A549 (cell line): ENCODE data around the gene TEPSIN.

Experiments
- CTCF ChIP-seq: fragments of >200 bp; sonication (Bioruptor Twin); formaldehyde crosslinking; IDR thresholded peaks from 3 replicates; pipeline ENCODE4 v1.5.1; 2016
- EP300 ChIP-seq, 2 experiments: fragments of >200 bp; sonication (Bioruptor Twin); formaldehyde crosslinking; IDR thresholded peaks; 2 replicates in 1 of 2; 3 replicates in 1 of 2; pipeline ENCODE4 v1.6.1; 2016 to 2017
- HDAC2 ChIP-seq: fragments of 200-600 bp; sonication (generic); IDR thresholded peaks from 2 replicates; pipeline ENCODE4 v1.6.1; 2016
- JUN ChIP-seq, 2 experiments: fragments of >200 bp; sonication (Bioruptor Twin); formaldehyde crosslinking; IDR thresholded peaks; 2 replicates in 1 of 2; 3 replicates in 1 of 2; pipeline ENCODE4 v1.6.1; 2016 to 2017
- NR3C1 ChIP-seq: fragments of >200 bp; sonication (Bioruptor Twin); formaldehyde crosslinking; IDR thresholded peaks from 3 replicates; pipeline ENCODE4 v1.6.1; 2017
- USF2 ChIP-seq: fragments of 450-650 bp; IDR thresholded peaks from 2 replicates; pipeline ENCODE4 v1.6.1; 2014; ENCODE audit warnings: antibody characterized with exemption

GRCh38 chr17:81197409-81197795 lies 41.5 kb downstream of the TEPSIN start:
- TF ChIP-seq USF2 (no peak), EP300 (IDR thresholded peaks at IDR 0.05) (no peak), CTCF (no peak), JUN (IDR thresholded peaks at IDR 0.05) (no peak), HDAC2 (no peak), NR3C1 (no peak)
